ENCODE data around the gene KRTAP10-2. TPM values are rescaled to one million over a fixed set of nuclear protein-coding genes. Genes with fewer than 3 reads are reported as not detected.
"Not testable (repeated sequence)": the region's sequence is repeated elsewhere in the genome, so short reads cannot be mapped to it uniquely, and the experiment has no call there.

KRTAP10-2 gene
- total and polyA plus RNA-seq, 2 of the 4 experiments (the other 2 are of a cell fraction): not detected

- H4K20me1 ChIP-seq (ENCODE audit: insufficient read depth, low read length); H4K5ac ChIP-seq (ENCODE audit: low read depth, low read length); ATAC-seq (ENCODE audit: low read depth); H2BK120ac ChIP-seq (ENCODE audit: low read depth, low read length); H3K4ac ChIP-seq (ENCODE audit: low read depth, low read length); H3K9ac ChIP-seq (ENCODE audit: low read depth, low read length); H3K14ac ChIP-seq (replicated peaks; ENCODE audit: low read depth, low read length); CTCF ChIA-PET; H2AK5ac ChIP-seq (ENCODE audit: low read depth, low read length); H2BK5ac ChIP-seq (ENCODE audit: low read depth, low read length, poor library complexity, severe bottlenecking); BruUV-seq (replicated peaks); H2BK20ac ChIP-seq (ENCODE audit: low read depth, low read length); H3K4me1 ChIP-seq (ENCODE audit: control insufficient read depth, insufficient read depth, low read length); H3K27me3 ChIP-seq (ENCODE audit: control insufficient read depth, insufficient read depth, low read length); H3K18ac ChIP-seq (ENCODE audit: low read depth, low read length); H3K56ac ChIP-seq (ENCODE audit: extremely low read depth, insufficient read depth, low read length); in situ Hi-C loops (cut with MboI; ENCODE audit: low sequenced_read_pairs); H3K9me3 ChIP-seq (ENCODE audit: control insufficient read depth, insufficient read depth, low read length); H4K91ac ChIP-seq (ENCODE audit: insufficient read depth, low read depth, low read length); H2AFZ ChIP-seq (replicated peaks; ENCODE audit: low read length, poor library complexity); H3K9me1 ChIP-seq (ENCODE audit: insufficient read depth, low read length); DNase-seq; H2AK9ac ChIP-seq (replicated peaks; ENCODE audit: low read depth, low read length, poor library complexity); intact Hi-C loops (cut with micrococcal nuclease); H3K36me3 ChIP-seq (ENCODE audit: control insufficient read depth, insufficient read depth, low read length); dilution Hi-C loops (cut with HindIII; ENCODE audit: low sequenced_read_pairs, unreplicated experiment); POLR2A ChIA-PET (ENCODE audit: unreplicated experiment); H3K27ac ChIP-seq (ENCODE audit: insufficient read depth, low read length); H2BK15ac ChIP-seq (ENCODE audit: low read depth, low read length); H3K4me3 ChIP-seq (ENCODE audit: insufficient read depth, low read depth, low read length); H4K8ac ChIP-seq (ENCODE audit: low read depth in 2 of 2, low read length in 2 of 2); H3K23ac ChIP-seq (ENCODE audit: low read depth, low read length); H3K4me2 ChIP-seq (ENCODE audit: low read depth, low read length); H3K79me1 ChIP-seq (ENCODE audit: low read depth in 1 of 2, low read length in 2 of 2): not testable (repeated sequence)
- WGBS, 2 experiments (ENCODE audit: extremely low coverage in 2 of 2, insufficient read length in 1 of 2): no CpG with 5 or more reads among the region's 10 CpGs
Observed at GRCh38 chr21:44601091-44601490, 49.8 kb upstream of the KRTAP10-2 start.

GRCh38 chr21:44600118-44600978, 49.0 kb upstream of the KRTAP10-2 start, which contains the start of gene KRTAP10-7:
Gene KRTAP10-7, plus strand, starts transcription at chr21:44600597. Its CDS starts 25 bp downstream, at chr21:44600622.
- whole genome bisulfite sequencing, 2 experiments (ENCODE audit: extremely low coverage in 2 of 2, insufficient read length in 1 of 2): 81% methylated on average over 3 of the region's 23 CpGs; no CpG with 5 or more reads in 1 of the 2 experiments
- H3K14ac ChIP-seq (replicated peaks; ENCODE audit: low read depth, low read length); H3K4ac ChIP-seq (ENCODE audit: low read depth, low read length); POLR2A ChIA-PET (ENCODE audit: unreplicated experiment); CTCF ChIA-PET; H3K4me3 ChIP-seq (ENCODE audit: insufficient read depth, low read depth, low read length); intact Hi-C loops (cut with micrococcal nuclease); H2BK120ac ChIP-seq (ENCODE audit: low read depth, low read length); H3K9me3 ChIP-seq (ENCODE audit: control insufficient read depth, insufficient read depth, low read length); H4K20me1 ChIP-seq (ENCODE audit: insufficient read depth, low read length); H3K79me1 ChIP-seq (ENCODE audit: low read depth in 1 of 2, low read length in 2 of 2); H3K4me2 ChIP-seq (ENCODE audit: low read depth, low read length); H2BK5ac ChIP-seq (ENCODE audit: low read depth, low read length, poor library complexity, severe bottlenecking); ATAC-seq (ENCODE audit: low read depth); H2BK20ac ChIP-seq (ENCODE audit: low read depth, low read length); H3K27me3 ChIP-seq (ENCODE audit: control insufficient read depth, insufficient read depth, low read length); H3K36me3 ChIP-seq (ENCODE audit: control insufficient read depth, insufficient read depth, low read length); DNase-seq; H3K9me1 ChIP-seq (ENCODE audit: insufficient read depth, low read length); in situ Hi-C loops (cut with MboI; ENCODE audit: low sequenced_read_pairs); H2BK15ac ChIP-seq (ENCODE audit: low read depth, low read length); H3K23ac ChIP-seq (ENCODE audit: low read depth, low read length); H3K4me1 ChIP-seq (ENCODE audit: control insufficient read depth, insufficient read depth, low read length); H3K18ac ChIP-seq (ENCODE audit: low read depth, low read length); H2AFZ ChIP-seq (replicated peaks; ENCODE audit: low read length, poor library complexity); H4K5ac ChIP-seq (ENCODE audit: low read depth, low read length); H4K91ac ChIP-seq (ENCODE audit: insufficient read depth, low read depth, low read length); H3K27ac ChIP-seq (ENCODE audit: insufficient read depth, low read length); H3K56ac ChIP-seq (ENCODE audit: extremely low read depth, insufficient read depth, low read length); H3K9ac ChIP-seq (ENCODE audit: low read depth, low read length); BruUV-seq (replicated peaks); H2AK9ac ChIP-seq (replicated peaks; ENCODE audit: low read depth, low read length, poor library complexity); H4K8ac ChIP-seq (ENCODE audit: low read depth in 2 of 2, low read length in 2 of 2); H2AK5ac ChIP-seq (ENCODE audit: low read depth, low read length); dilution Hi-C loops (cut with HindIII; ENCODE audit: low sequenced_read_pairs, unreplicated experiment): not testable (repeated sequence)

All from IMR-90 (cell line).